Measurements from ENCODE around the gene TRMT61A.

TRMT61A gene

GRCh38 chr14:103574707-103575285 is 45.8 kb downstream of the TRMT61A start:
- DNase-seq = no peak

- no peak for DNase-seq
These were observed 47.5 kb downstream of the TRMT61A start for GRCh38 chr14:103576371-103577024.

- no peak for DNase-seq
These were observed 49.5 kb downstream of the TRMT61A start for GRCh38 chr14:103578401-103579075.

GRCh38 chr14:103581206-103581605 is 52.2 kb downstream of the TRMT61A start:
- no peak for DNase-seq

- no peak for DNase-seq
These were observed 53.1 kb downstream of the TRMT61A start for GRCh38 chr14:103581954-103582703.

- DNase-seq = no peak
These were observed 55.4 kb downstream of the TRMT61A start for GRCh38 chr14:103584326-103584915.

All from CD4-positive, alpha-beta T cell treated with Interleukin-17A for 1 hour (primary cell).